NCI-H146 (cell line): Measurements from ENCODE around the gene TIMP3.
"Not testable (repeated sequence)": the region's sequence is repeated elsewhere in the genome, so short reads cannot be mapped to it uniquely, and the experiment has no call there.

Experiments used
- DNase-seq: peaks from one replicate; lab custom pipeline; 2025; lab: John Stamatoyannopoulos, UW

TIMP3 gene

GRCh38 chr22:32801537-32802236, at the start of gene TIMP3:
TIMP3 (plus strand) TSS chr22:32801705; CDS start chr22:32802002, 297 bp downstream.
- DNase-seq = no peak

GRCh38 chr22:32752326-32752725, 49.2 kb upstream of the TIMP3 start:
- DNase-seq = no peak

- no peak for DNase-seq
Observed at GRCh38 chr22:32752816-32753520, 48.5 kb upstream of the TIMP3 start.

GRCh38 chr22:32753591-32753990, 47.9 kb upstream of the TIMP3 start:
- DNase-seq = no peak

- DNase-seq = no peak
Observed at GRCh38 chr22:32754413-32755041, 47.0 kb upstream of the TIMP3 start.

GRCh38 chr22:32757086-32757762, 44.3 kb upstream of the TIMP3 start:
- not testable (repeated sequence) for DNase-seq

- no peak for DNase-seq
Observed at GRCh38 chr22:32758866-32759385, 42.6 kb upstream of the TIMP3 start.

GRCh38 chr22:32760396-32760795, 41.1 kb upstream of the TIMP3 start:
- no peak for DNase-seq

- DNase-seq = no peak
Observed at GRCh38 chr22:32760815-32761214, 40.7 kb upstream of the TIMP3 start.

GRCh38 chr22:32761251-32761903, 40.1 kb upstream of the TIMP3 start:
- DNase-seq = no peak

- DNase-seq = no peak
Observed at GRCh38 chr22:32764330-32765131, 37.0 kb upstream of the TIMP3 start.

GRCh38 chr22:32765132-32765618, 36.3 kb upstream of the TIMP3 start:
- no peak for DNase-seq

- no peak for DNase-seq
Observed at GRCh38 chr22:32771756-32772155, 29.7 kb upstream of the TIMP3 start.

GRCh38 chr22:32775957-32776356, 25.5 kb upstream of the TIMP3 start:
- DNase-seq = no peak

GRCh38 chr22:32776397-32776796, 25.1 kb upstream of the TIMP3 start:
- DNase-seq = no peak

GRCh38 chr22:32776802-32777201, 24.7 kb upstream of the TIMP3 start:
- DNase-seq = no peak

- DNase-seq = no peak
Observed at GRCh38 chr22:32777987-32778386, 23.5 kb upstream of the TIMP3 start.

GRCh38 chr22:32780726-32781310, 20.7 kb upstream of the TIMP3 start:
- no peak for DNase-seq

GRCh38 chr22:32781695-32782094, 19.8 kb upstream of the TIMP3 start:
- no peak for DNase-seq

- DNase-seq = no peak
Observed at GRCh38 chr22:32785321-32786026, 16.0 kb upstream of the TIMP3 start.
